Neural cell (in vitro differentiated cells): ENCODE results near the gene SLC18A3. TPM values are rescaled to one million over a fixed set of nuclear protein-coding genes. Genes with fewer than 3 reads are reported as not detected.

ENCODE experiments used
- H2AFZ ChIP-seq: fragments of 200-600, 300-800 bp; sonication (generic), shearing (Covaris generic); 2 replicates; pipeline ENCODE4 v1.6.0; 2014; ENCODE audit warnings: low read depth, mild to moderate bottlenecking, antibody characterized with exemption, low read length, moderate library complexity
- H3F3A ChIP-seq: fragments of 200-600 bp; shearing (Covaris generic); 2 replicates; pipeline ENCODE4 v1.6.1; 2016; ENCODE audit warnings: mild to moderate bottlenecking, moderate library complexity, mixed read lengths, antibody characterized with exemption, low read length; ENCODE audit not compliant: insufficient read depth, poor library complexity, severe bottlenecking
- H3K27ac ChIP-seq: fragments of 200-600, 300-800 bp; sonication (generic), shearing (Covaris generic); 2 replicates; pipeline ENCODE4 v1.5.1; 2014; ENCODE audit warnings: mild to moderate bottlenecking, low read length, moderate library complexity
- H3K27me3 ChIP-seq: fragments of 300-800, 200-600 bp; sonication (generic), shearing (Covaris generic); 2 replicates; pipeline ENCODE4 v1.6.0; 2014; ENCODE audit warnings: mild to moderate bottlenecking, low read depth, low read length, moderate library complexity; ENCODE audit not compliant: insufficient read depth
- H3K36me3 ChIP-seq: fragments of 300-800, 200-600 bp; sonication (generic), shearing (Covaris generic); 2 replicates; pipeline ENCODE4 v1.5.1; 2014; ENCODE audit warnings: mild to moderate bottlenecking, antibody characterized with exemption, low read length, moderate library complexity; ENCODE audit not compliant: insufficient read depth
- H3K4me2 ChIP-seq: fragments of 300-800, 200-600 bp; sonication (generic), shearing (Covaris generic); 2 replicates; pipeline ENCODE4 v1.6.0; 2014; ENCODE audit warnings: mild to moderate bottlenecking, low read length
- H3K4me3 ChIP-seq: fragments of 300-800, 200-600 bp; sonication (generic), shearing (Covaris generic); 2 replicates; pipeline ENCODE4 v1.5.1; 2014; ENCODE audit warnings: mild to moderate bottlenecking, low read length, moderate library complexity
- H3K79me2 ChIP-seq: fragments of 200-600 bp; shearing (Covaris generic); replicated peaks from 2 replicates; pipeline ENCODE4 v1.6.0; 2014; ENCODE audit warnings: mild to moderate bottlenecking, low read length, moderate library complexity; ENCODE audit not compliant: insufficient read depth
- H3K9ac ChIP-seq: fragments of 300-800, 200-600 bp; sonication (generic), shearing (Covaris generic); 2 replicates; pipeline ENCODE4 v1.6.1; 2016; ENCODE audit warnings: mild to moderate bottlenecking, low read length, mixed read lengths
- H3K9me2 ChIP-seq: fragments of 200-600 bp; shearing (Covaris generic); 2 replicates; pipeline ENCODE4 v1.6.1; 2016; ENCODE audit warnings: mild to moderate bottlenecking, low read length, mixed read lengths; ENCODE audit not compliant: insufficient read depth
- H3K9me3 ChIP-seq: fragments of 200-600, 300-800 bp; sonication (generic), shearing (Covaris generic); 2 replicates; pipeline ENCODE4 v1.6.1; 2016; ENCODE audit warnings: mild to moderate bottlenecking, mixed run types, low read length, moderate library complexity, mixed read lengths
- H4K20me1 ChIP-seq: fragments of 200-600 bp; shearing (Covaris generic); 2 replicates; pipeline ENCODE4 v1.6.1; 2016; ENCODE audit warnings: mild to moderate bottlenecking, mixed run types; ENCODE audit not compliant: insufficient read depth
- EP300 ChIP-seq: fragments of 450-650 bp; conservative IDR thresholded peaks from 2 replicates; pipeline ENCODE4 v1.6.1; 2014; ENCODE audit warnings: antibody characterized with exemption, mild to moderate bottlenecking, moderate library complexity; ENCODE audit not compliant: poor library complexity, severe bottlenecking
- EZH2 ChIP-seq: fragments of 200-600, 300-800 bp; shearing (Covaris generic), sonication (generic); IDR thresholded peaks from 2 replicates; pipeline ENCODE4 v1.6.1; 2014; ENCODE audit warnings: antibody characterized with exemption, low read length, borderline replicate concordance, mild to moderate bottlenecking; ENCODE audit not compliant: insufficient read depth, poor library complexity, severe bottlenecking
- MXI1 ChIP-seq: fragments of 450-650 bp; conservative IDR thresholded peaks from 2 replicates; pipeline ENCODE4 v1.6.1; 2014; ENCODE audit warnings: antibody characterized with exemption, mild to moderate bottlenecking; ENCODE audit not compliant: poor library complexity, severe bottlenecking
- POLR2AphosphoS5 ChIP-seq: IDR thresholded peaks from 2 replicates; pipeline ENCODE4 v1.6.1; 2012
- RAD21 ChIP-seq: fragments of 450-650 bp; conservative IDR thresholded peaks from 2 replicates; pipeline ENCODE4 v1.6.1; 2014; ENCODE audit warnings: antibody characterized with exemption, mild to moderate bottlenecking, moderate library complexity
- SMC3 ChIP-seq: fragments of 450-650 bp; conservative IDR thresholded peaks from 2 replicates; pipeline ENCODE4 v1.6.1; 2014; ENCODE audit warnings: antibody characterized with exemption, mild to moderate bottlenecking, moderate library complexity; ENCODE audit not compliant: poor library complexity
- TAF1 ChIP-seq: IDR thresholded peaks from 2 replicates; pipeline ENCODE4 v1.6.1; 2012; ENCODE audit warnings: low read depth
- polyA plus RNA-seq: library from polyadenylated mRNA; depleted of rRNA; stranded (reverse); fragments of >200 nt; gene quantifications from 2 replicates; pipeline ENCODE4 v1.2.3, GENCODE V29; 2014
- TF ChIP-seq, protein P1 (sequence below): IDR thresholded peaks from 2 replicates; pipeline ENCODE4 v1.6.1; 2012; ENCODE audit warnings: borderline replicate concordance
- TF ChIP-seq, protein P2 (sequence below): fragments of 450-650 bp; IDR thresholded peaks from 2 replicates; pipeline ENCODE4 v1.5.1; 2014; ENCODE audit warnings: antibody characterized with exemption, mild to moderate bottlenecking, moderate library complexity; ENCODE audit not compliant: poor library complexity, severe bottlenecking

The SLC18A3 gene
- polyA plus RNA-seq, 1 donor from 2014 or later = not detected

DNA sequence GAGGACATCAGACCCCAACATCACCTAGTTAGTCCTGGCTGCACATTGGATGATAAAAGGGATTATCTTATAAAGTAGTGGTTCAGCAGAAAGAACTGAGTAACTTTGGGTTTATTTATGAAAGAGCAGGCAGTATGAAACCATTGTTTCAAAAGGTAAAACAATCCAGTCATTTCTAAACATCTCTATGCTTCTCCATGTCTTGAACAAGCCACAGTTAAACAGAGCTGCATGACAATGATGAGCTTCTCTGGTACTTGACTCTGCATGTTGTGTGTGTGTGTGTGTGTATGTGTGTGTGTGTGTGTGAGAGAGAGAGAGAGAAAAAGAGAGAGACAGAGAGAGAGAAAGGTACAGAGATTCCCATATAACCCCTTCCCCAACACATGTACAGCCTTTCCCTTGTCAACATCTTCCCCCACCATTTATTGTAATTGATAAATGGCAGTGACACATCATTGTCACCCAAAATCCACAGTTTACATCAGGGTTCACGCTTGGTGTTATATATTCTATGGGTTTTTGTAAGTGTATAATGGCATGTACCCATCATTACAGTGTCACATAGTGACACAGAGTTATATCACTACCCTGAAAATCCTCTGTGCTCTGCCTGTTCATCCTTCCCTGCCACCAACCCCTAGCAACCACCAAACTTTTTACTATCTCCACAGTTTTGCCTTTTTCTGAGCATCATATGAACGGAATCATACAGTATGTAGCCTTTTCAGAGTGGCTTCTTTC lies 32.8 kb upstream of the SLC18A3 start:
- no peak overlapping the region for H3K4me3 ChIP-seq
- H3K27ac ChIP-seq = no peak overlapping the region
- H3K9ac ChIP-seq = no peak overlapping the region
- H3F3A ChIP-seq = no peaks in the 10 kb centered on the region
- no peaks in the 10 kb centered on the region for H3K9me2 ChIP-seq
- H3K79me2 ChIP-seq = no peaks in the 10 kb centered on the region
- TF ChIP-seq MXI1 (no peak), RAD21 (no peak), POLR2AphosphoS5 (no peak), EP300 (no peak), EZH2 (no peak)
- TF ChIP-seq, protein P1, sequence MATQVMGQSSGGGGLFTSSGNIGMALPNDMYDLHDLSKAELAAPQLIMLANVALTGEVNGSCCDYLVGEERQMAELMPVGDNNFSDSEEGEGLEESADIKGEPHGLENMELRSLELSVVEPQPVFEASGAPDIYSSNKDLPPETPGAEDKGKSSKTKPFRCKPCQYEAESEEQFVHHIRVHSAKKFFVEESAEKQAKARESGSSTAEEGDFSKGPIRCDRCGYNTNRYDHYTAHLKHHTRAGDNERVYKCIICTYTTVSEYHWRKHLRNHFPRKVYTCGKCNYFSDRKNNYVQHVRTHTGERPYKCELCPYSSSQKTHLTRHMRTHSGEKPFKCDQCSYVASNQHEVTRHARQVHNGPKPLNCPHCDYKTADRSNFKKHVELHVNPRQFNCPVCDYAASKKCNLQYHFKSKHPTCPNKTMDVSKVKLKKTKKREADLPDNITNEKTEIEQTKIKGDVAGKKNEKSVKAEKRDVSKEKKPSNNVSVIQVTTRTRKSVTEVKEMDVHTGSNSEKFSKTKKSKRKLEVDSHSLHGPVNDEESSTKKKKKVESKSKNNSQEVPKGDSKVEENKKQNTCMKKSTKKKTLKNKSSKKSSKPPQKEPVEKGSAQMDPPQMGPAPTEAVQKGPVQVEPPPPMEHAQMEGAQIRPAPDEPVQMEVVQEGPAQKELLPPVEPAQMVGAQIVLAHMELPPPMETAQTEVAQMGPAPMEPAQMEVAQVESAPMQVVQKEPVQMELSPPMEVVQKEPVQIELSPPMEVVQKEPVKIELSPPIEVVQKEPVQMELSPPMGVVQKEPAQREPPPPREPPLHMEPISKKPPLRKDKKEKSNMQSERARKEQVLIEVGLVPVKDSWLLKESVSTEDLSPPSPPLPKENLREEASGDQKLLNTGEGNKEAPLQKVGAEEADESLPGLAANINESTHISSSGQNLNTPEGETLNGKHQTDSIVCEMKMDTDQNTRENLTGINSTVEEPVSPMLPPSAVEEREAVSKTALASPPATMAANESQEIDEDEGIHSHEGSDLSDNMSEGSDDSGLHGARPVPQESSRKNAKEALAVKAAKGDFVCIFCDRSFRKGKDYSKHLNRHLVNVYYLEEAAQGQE = no peak
- no peaks in the 10 kb centered on the region for H4K20me1 ChIP-seq
- H2AFZ ChIP-seq = no peak overlapping the region
- no peaks in the 10 kb centered on the region for H3K36me3 ChIP-seq
- H3K4me2 ChIP-seq = no peak overlapping the region
- H3K9me3 ChIP-seq = no peaks in the 10 kb centered on the region
- no peaks in the 10 kb centered on the region for H3K27me3 ChIP-seq

DNA sequence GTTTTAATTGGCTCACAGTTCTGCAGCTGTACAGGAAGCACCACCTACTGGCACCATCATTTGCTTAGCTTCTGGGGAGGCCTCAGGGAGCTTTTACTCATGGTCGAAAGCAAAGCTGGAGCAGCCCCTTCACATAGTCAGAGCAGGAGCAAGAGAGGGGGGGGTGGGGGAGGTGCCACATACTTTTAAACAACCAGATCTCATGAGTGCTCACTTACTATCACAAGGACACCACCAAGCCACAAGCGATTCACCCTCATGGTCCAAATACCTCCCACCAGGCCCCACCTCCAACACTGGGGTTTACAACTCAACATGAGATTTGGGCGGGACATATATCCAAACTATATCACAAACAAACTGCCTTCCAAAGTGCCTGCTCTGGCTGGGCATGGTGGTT lies 31.7 kb upstream of the SLC18A3 start:
- Histone ChIP-seq H3K27ac (no peak overlapping the region), H3K9ac (no peak overlapping the region), H3K9me3 (no peaks in the 10 kb centered on the region), H3K27me3 (no peaks in the 10 kb centered on the region), H4K20me1 (no peaks in the 10 kb centered on the region), H3K9me2 (no peaks in the 10 kb centered on the region), H3K4me2 (no peak overlapping the region), H3K79me2 (no peaks in the 10 kb centered on the region), H3K4me3 (no peak overlapping the region), H3F3A (no peaks in the 10 kb centered on the region), H2AFZ (no peak overlapping the region), H3K36me3 (no peaks in the 10 kb centered on the region)
- no peak for TF ChIP-seq SMC3
- no peak for TF ChIP-seq EP300
- TF ChIP-seq, protein P2, sequence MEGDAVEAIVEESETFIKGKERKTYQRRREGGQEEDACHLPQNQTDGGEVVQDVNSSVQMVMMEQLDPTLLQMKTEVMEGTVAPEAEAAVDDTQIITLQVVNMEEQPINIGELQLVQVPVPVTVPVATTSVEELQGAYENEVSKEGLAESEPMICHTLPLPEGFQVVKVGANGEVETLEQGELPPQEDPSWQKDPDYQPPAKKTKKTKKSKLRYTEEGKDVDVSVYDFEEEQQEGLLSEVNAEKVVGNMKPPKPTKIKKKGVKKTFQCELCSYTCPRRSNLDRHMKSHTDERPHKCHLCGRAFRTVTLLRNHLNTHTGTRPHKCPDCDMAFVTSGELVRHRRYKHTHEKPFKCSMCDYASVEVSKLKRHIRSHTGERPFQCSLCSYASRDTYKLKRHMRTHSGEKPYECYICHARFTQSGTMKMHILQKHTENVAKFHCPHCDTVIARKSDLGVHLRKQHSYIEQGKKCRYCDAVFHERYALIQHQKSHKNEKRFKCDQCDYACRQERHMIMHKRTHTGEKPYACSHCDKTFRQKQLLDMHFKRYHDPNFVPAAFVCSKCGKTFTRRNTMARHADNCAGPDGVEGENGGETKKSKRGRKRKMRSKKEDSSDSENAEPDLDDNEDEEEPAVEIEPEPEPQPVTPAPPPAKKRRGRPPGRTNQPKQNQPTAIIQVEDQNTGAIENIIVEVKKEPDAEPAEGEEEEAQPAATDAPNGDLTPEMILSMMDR = no peak
- TF ChIP-seq TAF1 = no peak
- TF ChIP-seq, protein P1 = no peak
